ENCODE results near the gene FHIT. TPM values are rescaled to one million over a fixed set of nuclear protein-coding genes. Genes with fewer than 3 reads are reported as not detected.

Gene FHIT
- total RNA-seq, 1 donor from 2014 or later = 5.7 TPM

- TF ChIP-seq CTCF (IDR thresholded peaks at IDR 0.05) (no peak), EZH2phosphoT487 (IDR thresholded peaks at IDR 0.05) (no peak), EZH2 (IDR thresholded peaks at IDR 0.05) (no peak)
- H3K27ac ChIP-seq = peak overlapping the region; percentile 56
- H3F3A ChIP-seq (ENCODE audit: low read depth) = peaks cover 10% of the 10 kb centered on the region
- Mint-ChIP-seq H3K36me3 (no peaks in the 10 kb centered on the region), H3K9me3 (peaks cover 3% of the 10 kb centered on the region), H3K4me3 (no peak overlapping the region), H3K27ac (no peak overlapping the region), H3K27me3 (ENCODE audit: insufficient read depth, low read depth) (no peaks in the 10 kb centered on the region), H3K4me1 (no peaks in the 10 kb centered on the region)
- H3K27me3 ChIP-seq = no peaks in the 10 kb centered on the region
- DNase-seq (ENCODE audit: low spot score) = peak; percentile 15
- no peak overlapping the region for H3K9ac ChIP-seq
- no peaks in the 10 kb centered on the region for H4K20me1 ChIP-seq (ENCODE audit: low read depth)
- H3K4me2 ChIP-seq = peak overlapping the region; percentile 19
- no peaks in the 10 kb centered on the region for H3K9me3 ChIP-seq (ENCODE audit: low read depth)
- no peak overlapping the region for H3K4me3 ChIP-seq
- no peaks in the 10 kb centered on the region for H3K79me2 ChIP-seq (ENCODE audit: low read depth)
- H3K36me3 ChIP-seq = no peaks in the 10 kb centered on the region
- no peak overlapping the region for H2AFZ ChIP-seq (replicated peaks)
- H3K4me1 ChIP-seq = peaks cover 39% of the 10 kb centered on the region
These were observed 494.8 kb downstream of the FHIT start for GRCh38 chr3:60756241-60757030.

- H3K4me1 ChIP-seq = peaks cover 39% of the 10 kb centered on the region
- H4K20me1 ChIP-seq (ENCODE audit: low read depth) = no peaks in the 10 kb centered on the region
- peaks cover 10% of the 10 kb centered on the region for H3F3A ChIP-seq (ENCODE audit: low read depth)
- Mint-ChIP-seq H3K4me3 (no peak overlapping the region), H3K27me3 (ENCODE audit: insufficient read depth, low read depth) (no peaks in the 10 kb centered on the region), H3K9me3 (peaks cover 15% of the 10 kb centered on the region), H3K27ac (no peak overlapping the region), H3K4me1 (no peaks in the 10 kb centered on the region), H3K36me3 (peaks cover 3% of the 10 kb centered on the region)
- no peak overlapping the region for H2AFZ ChIP-seq (replicated peaks)
- no peak for TF ChIP-seq EZH2 (IDR thresholded peaks at IDR 0.05)
- no peak for TF ChIP-seq EZH2phosphoT487 (IDR thresholded peaks at IDR 0.05)
- peak; percentile 66 for TF ChIP-seq CTCF (IDR thresholded peaks at IDR 0.05)
- H3K4me2 ChIP-seq = no peak overlapping the region
- H3K79me2 ChIP-seq (ENCODE audit: low read depth) = no peaks in the 10 kb centered on the region
- no peaks in the 10 kb centered on the region for H3K36me3 ChIP-seq
- no peak overlapping the region for H3K4me3 ChIP-seq
- H3K9me3 ChIP-seq (ENCODE audit: low read depth) = no peaks in the 10 kb centered on the region
- no peaks in the 10 kb centered on the region for H3K27me3 ChIP-seq
- peak; percentile 56 for DNase-seq (ENCODE audit: low spot score)
- H3K9ac ChIP-seq = no peak overlapping the region
- no peak overlapping the region for H3K27ac ChIP-seq
These were observed 496.2 kb downstream of the FHIT start for GRCh38 chr3:60755094-60755493.

GRCh38 chr3:60754617-60755016 is 496.6 kb downstream of the FHIT start:
- H3K4me2 ChIP-seq = no peak overlapping the region
- Mint-ChIP-seq H3K4me1 (no peaks in the 10 kb centered on the region), H3K4me3 (no peak overlapping the region), H3K27ac (no peak overlapping the region), H3K27me3 (ENCODE audit: insufficient read depth, low read depth) (no peaks in the 10 kb centered on the region), H3K9me3 (peaks cover 19% of the 10 kb centered on the region), H3K36me3 (peaks cover 3% of the 10 kb centered on the region)
- H3K79me2 ChIP-seq (ENCODE audit: low read depth) = no peaks in the 10 kb centered on the region
- no peaks in the 10 kb centered on the region for H3K27me3 ChIP-seq
- no peaks in the 10 kb centered on the region for H3K36me3 ChIP-seq
- H3K9me3 ChIP-seq (ENCODE audit: low read depth) = no peaks in the 10 kb centered on the region
- H3K4me1 ChIP-seq = peaks cover 39% of the 10 kb centered on the region
- H3K4me3 ChIP-seq = no peak overlapping the region
- H3K9ac ChIP-seq = no peak overlapping the region
- DNase-seq (ENCODE audit: low spot score) = no peak
- H3F3A ChIP-seq (ENCODE audit: low read depth) = peaks cover 10% of the 10 kb centered on the region
- no peaks in the 10 kb centered on the region for H4K20me1 ChIP-seq (ENCODE audit: low read depth)
- H2AFZ ChIP-seq (replicated peaks) = no peak overlapping the region
- no peak overlapping the region for H3K27ac ChIP-seq
- TF ChIP-seq EZH2 (IDR thresholded peaks at IDR 0.05) (no peak), CTCF (IDR thresholded peaks at IDR 0.05) (no peak), EZH2phosphoT487 (IDR thresholded peaks at IDR 0.05) (no peak)

All from neural progenitor cell (in vitro differentiated cells).